DND-41 (cell line): ENCODE measurements around the gene ARMCX1.

Experiments used
- ATAC-seq: fragments of 200-7000 bp; cut with Tn5 transposase; 3 replicates; pipeline ENCODE4 v1.9.1; 2021; ENCODE audit warnings: low read depth; ENCODE audit not compliant: insufficient read depth
- DNase-seq: peaks from one replicate; pipeline ENCODE4 v3.0.0-alpha.2; 2020
- H2AFZ ChIP-seq: 2 replicates; pipeline ENCODE4 v1.6.0; 2012; ENCODE audit warnings: low read depth, low read length
- H3K27ac ChIP-seq: 2 replicates; pipeline ENCODE4 v1.5.1; 2012; ENCODE audit warnings: low read length, inconsistent platforms
- H3K27me3 ChIP-seq: fragments of 200-600 bp; sonication (generic); 2 replicates; pipeline ENCODE4 v1.6.0; 2012; ENCODE audit warnings: low read length, mild to moderate bottlenecking, inconsistent platforms; ENCODE audit not compliant: insufficient read depth, poor library complexity
- H3K36me3 ChIP-seq: 2 replicates; pipeline ENCODE4 v1.5.1; 2012; ENCODE audit warnings: low read length, inconsistent platforms; ENCODE audit not compliant: insufficient read depth
- H3K4me1 ChIP-seq: 2 replicates; pipeline ENCODE4 v1.5.1; 2012; ENCODE audit warnings: mild to moderate bottlenecking, low read length; ENCODE audit not compliant: insufficient read depth
- H3K4me2 ChIP-seq: 2 replicates; pipeline ENCODE4 v1.6.0; 2012; ENCODE audit warnings: mild to moderate bottlenecking, moderate library complexity, low read length, inconsistent platforms; ENCODE audit not compliant: insufficient read depth
- H3K4me3 ChIP-seq, 2 experiments: fragments of 200-600 bp in 1 of 2; shearing (Covaris generic) in 1 of 2; 2 replicates each; pipeline ENCODE4 v1.5.1; 2012 to 2016; ENCODE audit warnings: inconsistent platforms in 2 of 2, low read length in 2 of 2, mild to moderate bottlenecking in 2 of 2, low read depth in 1 of 2, moderate library complexity in 1 of 2
- H3K79me2 ChIP-seq: 2 replicates; pipeline ENCODE4 v1.6.0; 2012; ENCODE audit warnings: low read length, inconsistent platforms; ENCODE audit not compliant: insufficient read depth
- H3K9ac ChIP-seq: 2 replicates; pipeline ENCODE4 v1.6.0; 2012; ENCODE audit warnings: low read depth, mild to moderate bottlenecking, inconsistent platforms, low read length, moderate library complexity
- H3K9me3 ChIP-seq: 2 replicates; pipeline ENCODE4 v1.5.1; 2012; ENCODE audit warnings: low read length, moderate library complexity, mild to moderate bottlenecking, inconsistent platforms; ENCODE audit not compliant: insufficient read depth, severe bottlenecking
- H4K20me1 ChIP-seq: 2 replicates; pipeline ENCODE4 v1.6.0; 2012; ENCODE audit warnings: low read length; ENCODE audit not compliant: insufficient read depth
- CTCF ChIP-seq: IDR thresholded peaks from 2 replicates; pipeline ENCODE4 v1.5.1; 2012; ENCODE audit warnings: borderline replicate concordance, low read length, moderate library complexity, mild to moderate bottlenecking; ENCODE audit not compliant: poor library complexity, severe bottlenecking; ENCODE audit errors: extremely low read depth
- EZH2 ChIP-seq: IDR thresholded peaks from 3 replicates; pipeline ENCODE4 v1.6.1; 2012; ENCODE audit warnings: borderline replicate concordance, low read depth, mild to moderate bottlenecking, moderate library complexity, low read length, inconsistent platforms; ENCODE audit not compliant: severe bottlenecking

Gene ARMCX1

GRCh38 chrX:101602077-101602476, 51.7 kb downstream of the ARMCX1 start:
- Histone ChIP-seq H3K27me3 (peaks cover 3% of the 10 kb centered on the region), H3K4me2 (no peak overlapping the region), H2AFZ (no peak overlapping the region), H3K36me3 (no peaks in the 10 kb centered on the region), H3K4me3 (no peak overlapping the region), H3K4me1 (no peaks in the 10 kb centered on the region), H4K20me1 (no peaks in the 10 kb centered on the region), H3K9ac (no peak overlapping the region), H3K27ac (no peak overlapping the region), H3K9me3 (no peaks in the 10 kb centered on the region), H3K79me2 (no peaks in the 10 kb centered on the region)
- TF ChIP-seq EZH2: no peak
- TF ChIP-seq CTCF: no peak
- DNase-seq: no peak
- no peak for ATAC-seq
